ENCODE measurements around the gene MBD4.
A peak's percentile ranks its signal among the peaks of the same experiment; 100 is the strongest.
"Not testable (repeated sequence)": the region's sequence is repeated elsewhere in the genome, so short reads cannot be mapped to it uniquely, and the experiment has no call there.

Gene MBD4

GRCh38 chr3:129409541-129409940 lies 30.2 kb downstream of the MBD4 start:
- DNase-seq (no peak), ATAC-seq (no peak)

- DNase-seq, result no peak
- ATAC-seq, result no peak
Observed at GRCh38 chr3:129404610-129405009, 35.1 kb downstream of the MBD4 start.

GRCh38 chr3:129404130-129404529 lies 35.6 kb downstream of the MBD4 start:
- DNase-seq (no peak), ATAC-seq (no peak)

- DNase-seq, result no peak
- ATAC-seq, result no peak
Observed at GRCh38 chr3:129403450-129403849, 36.3 kb downstream of the MBD4 start.

DNA sequence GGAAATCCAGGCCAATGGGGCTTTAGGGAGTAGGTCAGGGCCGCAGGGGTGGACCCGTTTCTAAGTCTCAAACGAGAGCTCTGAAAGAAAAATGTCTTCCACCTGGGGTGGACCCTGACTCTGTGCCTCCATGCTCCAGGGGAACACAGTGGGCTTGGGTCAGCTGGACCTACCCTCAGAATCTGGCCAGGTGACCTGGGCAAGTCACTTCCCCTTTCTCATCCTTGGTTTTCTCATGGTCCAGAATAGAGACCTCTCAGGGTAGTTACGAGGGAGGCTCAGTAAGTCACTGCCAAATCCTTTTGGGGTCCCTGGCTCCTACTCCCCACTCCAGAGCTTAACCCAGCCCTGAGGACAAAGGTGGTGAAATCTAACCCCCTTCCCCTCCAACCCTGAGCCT lies 37.1 kb downstream of the MBD4 start:
- DNase-seq (no peak), ATAC-seq (no peak)

- DNase-seq (no peak), ATAC-seq (no peak)
Observed at GRCh38 chr3:129402210-129402609, 37.5 kb downstream of the MBD4 start.

GRCh38 chr3:129399895-129400357 lies 39.8 kb downstream of the MBD4 start:
- ATAC-seq, result peak; percentile 42
- peak; percentile 17 for DNase-seq

DNA sequence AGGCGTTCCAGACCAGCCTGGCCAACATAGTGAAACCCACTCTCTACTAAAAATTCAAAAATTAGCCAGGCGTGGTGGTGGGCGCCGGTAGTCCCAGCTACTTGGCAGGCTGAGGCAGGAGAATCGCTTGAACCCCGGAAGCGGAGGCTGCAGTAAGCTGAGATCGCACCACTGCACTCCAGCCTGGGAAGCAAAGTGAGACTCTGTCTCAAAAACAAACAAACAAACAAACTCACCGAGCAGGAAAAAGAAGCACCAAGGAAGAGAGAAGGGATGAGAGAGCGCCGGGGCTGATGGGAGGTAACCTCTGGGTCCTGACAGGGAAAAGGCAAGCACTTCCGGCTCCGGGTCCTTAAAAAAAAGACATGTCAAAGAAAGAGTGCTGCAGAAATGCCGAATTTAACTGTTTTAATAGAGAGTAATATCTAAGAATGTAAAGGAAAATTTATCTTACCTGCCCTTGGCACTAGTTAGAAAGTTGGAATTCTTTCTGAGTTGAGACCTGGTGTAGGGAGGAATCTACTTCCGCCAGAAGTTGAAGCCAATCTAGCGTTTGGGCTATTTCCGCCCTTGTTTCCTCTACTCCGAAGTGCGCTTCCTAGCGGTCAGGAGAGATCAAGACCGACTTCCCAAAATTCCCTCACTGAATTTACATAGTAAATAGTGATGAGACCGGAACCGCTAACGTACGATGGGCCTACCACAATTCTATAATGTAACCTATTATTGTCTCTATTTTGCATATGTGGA lies 40.4 kb downstream of the MBD4 start:
- DNase-seq (peak; percentile 76), ATAC-seq (peak; percentile 80)

- ATAC-seq, result no peak
- DNase-seq, result peak; percentile 23
Observed at GRCh38 chr3:129398803-129399144, 41.0 kb downstream of the MBD4 start.

DNA sequence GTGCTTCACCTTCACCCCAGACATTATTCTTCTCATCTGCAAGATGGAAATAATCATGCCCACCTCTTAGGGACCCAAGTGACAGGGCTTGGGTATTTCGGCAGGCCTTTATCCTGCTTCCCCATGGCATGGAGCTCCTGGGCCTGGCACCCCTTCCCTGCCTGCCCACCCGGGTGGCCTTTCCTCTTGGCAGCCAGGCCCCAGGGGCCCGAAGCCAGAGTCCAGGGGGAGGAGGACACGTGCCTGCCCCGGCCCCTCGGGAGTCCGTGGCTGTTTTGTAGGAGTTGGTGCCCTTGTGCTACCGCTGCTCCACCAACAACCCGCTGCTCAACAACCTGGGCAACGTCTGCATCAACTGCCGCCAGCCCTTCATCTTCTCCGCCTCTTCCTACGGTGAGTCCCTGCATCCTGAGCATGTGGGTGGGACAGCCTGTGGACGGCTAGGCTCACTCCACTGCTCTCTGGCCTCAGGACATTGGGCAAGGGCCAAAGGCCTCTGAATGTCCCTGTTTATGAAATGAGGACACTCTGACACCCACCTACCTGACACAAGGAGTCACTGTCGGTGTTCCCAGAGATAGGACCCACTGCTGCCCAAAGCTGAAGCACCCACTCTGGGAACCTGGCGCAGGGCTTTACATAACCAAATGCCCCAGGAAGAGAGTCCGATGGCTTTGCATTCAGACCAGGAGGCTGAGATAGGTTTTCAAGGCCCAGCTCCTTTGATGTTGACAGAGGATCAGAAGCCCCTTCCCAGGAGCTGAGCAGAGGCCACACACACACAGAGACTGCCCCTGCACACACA lies 45.8 kb downstream of the MBD4 start:
- ATAC-seq, DNase-seq: not testable (repeated sequence)

- no peak for DNase-seq
- no peak for ATAC-seq
Observed at GRCh38 chr3:129393271-129393670, 46.5 kb downstream of the MBD4 start.

GRCh38 chr3:129392106-129392887 lies 47.5 kb downstream of the MBD4 start:
- not testable (repeated sequence) for ATAC-seq, DNase-seq

DNA sequence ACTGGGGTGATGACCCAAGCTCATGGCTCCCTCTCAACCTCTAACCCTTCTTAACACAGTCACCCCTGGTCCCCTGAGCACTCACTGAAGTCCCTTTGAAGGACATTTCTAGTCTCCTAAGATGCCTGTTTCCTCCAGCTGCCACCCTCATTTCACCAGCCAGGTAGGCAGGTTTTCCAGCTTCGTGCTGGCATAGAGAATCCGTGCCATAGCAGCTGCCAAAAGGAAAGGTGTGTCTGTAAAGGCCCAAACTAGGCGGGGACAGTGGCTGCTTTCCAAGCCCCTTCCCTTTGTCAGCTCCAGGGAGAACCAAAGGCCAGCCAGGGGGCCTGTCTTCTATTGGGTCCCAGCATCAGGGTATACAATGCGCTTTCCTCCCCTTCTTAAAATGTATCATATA lies 48.2 kb downstream of the MBD4 start:
- DNase-seq, ATAC-seq: not testable (repeated sequence)

DNA sequence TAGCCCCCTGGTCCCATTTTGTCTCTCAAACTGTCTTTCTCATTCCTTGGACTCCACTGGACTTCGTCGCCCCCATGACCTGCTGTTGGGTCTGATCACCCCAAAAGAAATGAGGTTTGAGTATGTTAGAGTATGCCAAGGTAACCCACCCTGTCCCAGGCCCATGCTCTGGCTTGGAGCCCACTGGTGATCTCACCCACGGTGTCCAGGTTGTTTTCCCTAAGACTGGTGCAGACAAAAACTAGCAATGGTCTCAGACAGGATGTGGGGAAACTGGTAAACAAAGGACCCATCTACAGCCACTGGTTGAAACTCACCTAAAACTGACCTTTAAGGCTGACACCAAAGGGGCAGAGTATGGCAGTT lies 50.2 kb downstream of the MBD4 start:
- no peak for ATAC-seq
- no peak for DNase-seq

- DNase-seq, ATAC-seq: not testable (repeated sequence)
Observed at GRCh38 chr3:129388791-129389571, 50.8 kb downstream of the MBD4 start.

- DNase-seq, result no peak
Observed at GRCh38 chr3:129387487-129387886, 52.3 kb downstream of the MBD4 start.

DNA sequence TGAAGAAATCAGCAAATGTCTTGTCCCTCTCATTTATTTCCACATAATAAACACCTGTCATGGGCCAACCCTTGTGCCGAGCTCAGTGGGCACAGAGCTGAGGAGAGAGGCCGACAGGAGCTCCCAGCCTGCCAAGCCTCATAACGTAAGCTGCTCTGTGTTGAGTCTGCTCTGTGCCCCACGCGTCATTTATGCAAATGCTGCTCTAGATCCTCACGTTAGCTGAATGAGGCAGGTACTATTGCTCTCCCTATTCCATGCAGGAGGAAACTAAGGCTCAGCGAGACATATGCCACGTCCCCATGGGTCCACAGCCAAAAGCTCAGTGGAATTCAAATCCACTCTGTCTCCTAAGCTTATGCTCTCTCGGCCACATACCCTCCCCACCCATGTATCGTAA lies 52.8 kb downstream of the MBD4 start:
- DNase-seq (no peak), ATAC-seq (no peak)

More at GRCh38 chr3:129387487-129387886, 52.3 kb downstream of the MBD4 start:
- ATAC-seq, result no peak

DNA sequence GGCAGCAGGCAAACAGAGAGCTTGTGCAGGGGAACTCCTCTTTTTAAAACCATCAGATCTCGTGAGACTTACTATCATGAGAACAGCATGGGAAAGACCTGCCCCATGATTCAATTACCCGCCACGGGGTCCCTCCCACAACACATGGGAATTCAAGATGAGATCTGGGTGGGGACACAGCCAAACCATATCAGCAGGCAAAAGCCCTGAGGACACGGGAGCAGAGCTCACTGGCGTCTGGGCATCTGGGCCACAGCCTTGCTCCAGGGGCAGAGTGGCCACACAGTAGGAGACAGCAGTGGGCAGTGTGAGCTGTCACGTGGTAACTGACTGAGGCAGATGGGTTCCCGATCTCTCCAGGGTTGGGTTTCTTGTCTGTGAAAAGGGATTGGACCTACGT lies 54.2 kb downstream of the MBD4 start:
- not testable (repeated sequence) for ATAC-seq, DNase-seq

- no peak for DNase-seq
- no peak for ATAC-seq
Observed at GRCh38 chr3:129384594-129385323, 55.0 kb downstream of the MBD4 start.

DNA sequence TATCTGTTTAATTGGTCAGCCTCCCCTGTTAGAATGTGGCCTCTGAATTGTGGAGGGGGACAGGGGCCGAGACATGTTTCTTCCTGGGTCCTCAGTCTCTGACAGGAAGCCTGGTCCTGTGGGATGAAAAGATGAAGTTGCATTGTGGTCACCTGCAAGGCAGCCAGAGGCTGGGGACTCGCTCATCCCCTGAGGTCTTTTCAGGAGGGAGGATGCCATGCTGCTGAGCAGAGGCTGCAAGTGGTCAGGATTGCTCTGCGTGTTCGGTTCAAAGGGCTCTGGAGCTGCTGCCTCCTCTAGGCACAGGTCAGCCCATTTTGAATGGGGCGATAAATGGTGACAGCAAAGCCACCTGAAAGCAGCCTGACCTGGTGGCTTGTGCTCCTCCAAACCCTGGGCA lies 55.6 kb downstream of the MBD4 start:
- not testable (repeated sequence) for DNase-seq, ATAC-seq

- DNase-seq (peak; percentile 57), ATAC-seq (peak; percentile 95)
Observed at GRCh38 chr3:129383292-129383860, 56.4 kb downstream of the MBD4 start.

All from stimulated activated naive CD8-positive, alpha-beta T cell treated with anti-CD3 and anti-CD28 coated beads, Interleukin-15, Interleukin-2, amounts not matched to agents 100 U/mL and 50 U/mL, for 24 hours (primary cell).